ENCODE results near the gene PPT1.

Gene PPT1

DNA sequence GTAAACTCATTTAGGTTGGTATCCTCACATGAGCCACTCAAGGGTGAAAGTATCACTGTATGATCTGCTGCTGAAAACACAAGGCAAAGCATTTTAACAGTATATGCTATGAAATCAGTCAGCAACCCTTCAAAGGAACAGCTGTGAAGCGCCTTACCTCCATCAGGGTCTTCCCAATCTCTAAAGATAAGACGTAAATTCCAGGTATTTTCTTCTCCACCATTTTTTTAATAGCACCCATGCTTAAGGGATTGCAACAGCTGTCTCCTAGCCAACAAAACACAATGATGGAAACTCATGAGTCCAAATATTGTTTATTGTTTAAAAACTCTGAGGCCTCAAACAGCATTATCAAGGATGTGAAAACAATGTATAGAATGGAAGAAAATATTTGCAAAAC, 4.8 kb downstream of the PPT1 start:
- DNase-seq: no peak

DNA sequence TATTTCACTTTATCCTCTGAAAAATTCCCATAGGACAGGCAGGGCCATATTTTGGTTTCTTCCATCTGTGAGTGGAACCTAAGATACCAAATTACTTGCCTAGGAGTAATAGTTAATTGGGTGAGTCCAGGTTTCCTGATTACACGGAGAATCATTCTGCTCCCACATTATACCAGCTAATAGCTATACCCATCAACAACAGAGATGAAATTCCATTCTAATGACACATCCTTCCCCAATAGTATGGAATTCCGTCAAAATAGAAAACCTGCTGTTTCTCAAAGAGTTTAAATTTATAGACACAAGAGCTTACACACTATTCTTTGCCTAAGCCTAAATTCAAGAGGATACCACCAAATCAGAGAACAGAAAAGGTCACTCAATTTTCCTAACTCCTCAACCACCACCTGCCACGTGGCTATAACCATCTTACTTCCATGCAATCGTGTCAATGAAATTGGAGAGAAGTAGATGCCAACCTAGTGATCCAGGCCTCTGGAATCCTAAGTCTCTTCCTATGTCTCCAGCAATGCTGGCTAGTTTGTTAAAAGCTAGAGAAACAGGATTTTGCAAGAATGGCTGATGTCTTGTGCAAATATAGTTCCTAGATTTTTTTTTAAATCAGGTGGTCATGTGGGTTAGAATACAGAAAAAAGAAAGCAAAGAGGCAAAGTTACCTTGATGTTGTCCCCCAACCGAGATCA, 6.2 kb downstream of the PPT1 start:
- no peak for DNase-seq

- DNase-seq: peak; percentile 67
Measured at GRCh38 chr1:40084750-40085149, 12.3 kb downstream of the PPT1 start.

- DNase-seq: no peak
Measured at GRCh38 chr1:40081871-40082270, 15.2 kb downstream of the PPT1 start.

GRCh38 chr1:40079774-40080400, 17.2 kb downstream of the PPT1 start:
- DNase-seq: no peak

GRCh38 chr1:40078512-40079333, 18.3 kb downstream of the PPT1 start:
- no peak for DNase-seq

GRCh38 chr1:40076895-40077312, 20.1 kb downstream of the PPT1 start:
- no peak for DNase-seq

DNA sequence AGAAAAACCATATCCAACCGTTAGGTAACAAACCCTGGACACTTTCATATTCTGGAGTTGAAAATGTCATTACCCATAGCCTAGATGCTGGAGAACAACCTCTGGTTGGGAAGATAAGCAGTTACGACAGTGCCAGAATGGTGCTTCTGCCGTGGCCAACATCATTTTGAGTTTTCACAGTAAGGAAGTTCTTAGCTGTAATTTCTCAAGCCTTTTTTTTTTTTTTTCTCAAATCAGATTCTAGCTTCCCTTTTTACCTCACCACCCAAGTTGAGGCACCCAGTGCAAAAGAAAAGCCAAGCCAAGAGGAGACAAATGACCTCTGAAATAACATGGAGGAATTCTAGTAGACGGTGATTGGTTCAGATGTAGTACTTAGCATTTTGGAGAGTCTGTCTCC, 21.8 kb downstream of the PPT1 start:
- DNase-seq: no peak

DNA sequence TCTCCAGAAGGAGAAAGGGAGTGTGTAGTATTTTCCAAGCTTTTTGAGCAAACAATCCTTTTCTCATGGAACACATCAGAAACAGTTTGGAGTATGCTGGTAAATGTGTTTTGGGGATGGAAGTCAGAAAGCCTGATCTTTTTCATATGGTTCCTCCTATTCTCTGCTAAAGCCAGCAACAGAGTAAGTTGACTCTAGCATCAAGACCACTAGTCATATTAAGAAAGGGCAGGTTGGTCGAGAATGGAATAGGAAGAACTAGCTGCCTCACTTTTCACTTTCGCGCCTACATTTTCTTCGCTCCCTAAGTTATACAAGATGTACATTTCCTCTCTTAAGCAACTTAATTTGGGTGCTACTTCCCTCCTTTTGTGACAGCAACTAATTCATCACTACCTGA, 24.0 kb downstream of the PPT1 start:
- DNase-seq: no peak

DNA sequence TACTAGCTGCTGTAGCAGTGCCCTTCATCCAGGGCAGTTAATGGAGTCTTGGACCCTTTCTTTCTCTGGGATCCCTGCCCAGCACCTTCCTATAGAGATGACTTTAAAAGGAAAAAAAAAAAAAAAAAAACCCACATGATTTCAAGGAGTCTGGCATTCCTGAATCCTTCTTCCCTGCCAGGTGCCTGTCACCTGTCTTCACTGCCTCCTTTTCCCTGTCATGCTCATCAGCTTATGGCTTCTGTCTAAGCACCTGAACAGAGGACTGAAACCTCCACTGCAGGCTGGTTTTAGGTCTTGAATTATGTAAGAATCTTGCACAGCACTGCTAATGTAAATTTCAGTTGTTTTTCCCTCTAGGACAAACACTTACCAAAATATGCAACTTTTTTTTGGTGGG, 24.9 kb downstream of the PPT1 start:
- DNase-seq: no peak

DNA sequence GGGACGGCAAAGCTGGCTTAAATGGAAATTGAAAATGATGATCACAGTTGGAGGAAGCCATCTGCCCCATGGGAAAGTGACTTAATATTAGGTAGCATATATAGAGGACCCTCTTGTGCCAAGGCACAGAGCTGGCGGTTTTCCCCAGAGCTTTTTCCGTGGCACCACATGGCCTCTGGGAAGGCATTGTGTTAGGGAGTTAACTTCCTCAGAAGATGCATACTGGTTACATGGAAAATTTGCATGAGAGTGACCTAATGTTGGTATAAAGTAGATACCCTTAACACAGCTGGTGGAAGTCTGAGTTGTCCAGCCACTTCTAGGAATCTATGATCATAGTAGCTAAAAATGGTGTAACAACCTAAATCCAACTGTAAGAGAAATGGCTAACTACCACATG, 29.2 kb downstream of the PPT1 start:
- DNase-seq: no peak

DNA sequence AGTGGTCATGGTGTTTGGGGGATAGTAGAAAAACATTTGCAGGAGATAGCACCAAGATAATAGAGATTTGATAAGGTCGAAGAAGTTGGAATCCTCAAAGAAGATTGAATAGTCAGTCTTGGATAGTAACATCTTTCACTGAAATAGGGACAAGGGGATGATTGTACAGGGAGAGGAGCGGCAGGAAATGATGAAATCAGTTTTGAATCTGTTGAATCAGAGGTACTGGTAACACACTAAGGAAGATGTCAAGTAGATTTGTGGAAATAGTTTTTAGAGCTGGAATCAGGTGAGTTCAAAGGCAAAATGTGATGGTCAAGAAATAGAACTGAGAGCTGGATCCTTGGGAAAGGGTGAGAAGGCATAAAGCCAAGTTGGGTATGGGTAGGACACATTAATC, 30.0 kb downstream of the PPT1 start:
- no peak for DNase-seq

- DNase-seq: no peak
Measured at GRCh38 chr1:40064797-40065499, 32.1 kb downstream of the PPT1 start.

DNA sequence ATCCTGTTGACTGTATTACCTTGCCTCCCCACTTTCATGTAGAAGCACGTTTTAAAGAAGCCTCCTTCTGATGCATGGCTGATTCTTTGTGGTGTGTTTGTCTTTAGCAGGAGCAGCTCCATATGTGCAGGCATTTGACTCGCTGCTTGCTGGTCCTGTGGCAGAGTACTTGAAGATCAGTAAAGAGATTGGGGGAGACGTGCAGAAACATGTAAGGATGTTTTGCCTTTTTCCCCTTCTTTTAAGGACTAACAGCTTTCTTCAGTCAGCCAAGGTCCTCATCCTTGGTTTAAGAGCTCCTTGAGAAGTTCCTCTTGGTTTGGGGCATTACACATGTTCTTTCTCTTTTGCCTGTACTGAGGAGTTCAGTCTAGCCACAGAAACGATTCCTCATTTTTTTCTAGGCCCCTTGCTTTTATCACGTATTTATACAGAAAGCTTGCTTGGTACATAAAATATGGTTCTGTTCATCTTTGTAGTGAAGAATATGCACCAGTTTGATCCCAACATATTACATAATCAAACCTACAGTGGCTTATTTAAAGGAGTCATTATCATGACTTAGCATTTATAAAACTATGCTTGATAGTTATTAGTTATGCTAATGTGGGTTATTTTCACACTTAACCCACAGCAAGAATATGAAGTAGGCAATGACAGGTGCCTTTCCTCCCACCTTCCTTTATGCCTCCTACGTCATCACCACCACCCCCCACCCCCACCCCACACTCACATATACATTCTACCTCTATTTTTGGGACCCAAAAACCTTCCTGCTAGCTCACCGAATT, 36.9 kb downstream of the PPT1 start:
- no peak for DNase-seq

GRCh38 chr1:40059338-40059959, 37.6 kb downstream of the PPT1 start:
- DNase-seq: no peak

GRCh38 chr1:40058453-40059337, 38.4 kb downstream of the PPT1 start:
- no peak for DNase-seq

DNA sequence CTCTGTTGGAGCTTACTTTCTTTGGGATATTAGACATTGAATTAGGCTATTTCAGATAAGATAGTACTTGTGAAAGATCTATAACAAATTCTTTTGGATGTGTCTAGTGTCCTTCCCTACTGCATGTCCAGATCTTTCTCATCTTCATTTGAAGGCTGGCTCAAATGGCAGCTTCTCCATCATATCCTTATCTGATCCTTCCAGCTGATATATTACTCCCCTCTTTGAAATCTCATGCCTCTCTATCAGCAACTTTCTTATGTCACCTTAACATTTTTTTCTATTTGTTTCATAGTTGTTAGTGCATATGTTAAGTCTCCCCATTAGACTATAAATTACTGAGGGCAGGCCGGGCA, 39.0 kb downstream of the PPT1 start:
- no peak for DNase-seq

- no peak for DNase-seq
Measured at GRCh38 chr1:40057310-40058030, 39.6 kb downstream of the PPT1 start.

- DNase-seq: no peak
Measured at GRCh38 chr1:40056519-40057309, 40.3 kb downstream of the PPT1 start.
